WERI-Rb-1 (cell line): ENCODE data around the gene LKAAEAR1.

ENCODE experiments used
- DNase-seq: peaks from one replicate; pipeline ENCODE4 v3.0.0-alpha.2; 2020
- H3K27ac ChIP-seq: fragments of 250-450 bp; sonication (Bioruptor Pico); 2 replicates; pipeline ENCODE4 v1.5.1; 2020; ENCODE audit warnings: mild to moderate bottlenecking, moderate library complexity
- H3K27me3 ChIP-seq: fragments of 250-450 bp; sonication (Bioruptor Pico); 2 replicates; pipeline ENCODE4 v1.5.1; 2021; ENCODE audit warnings: mild to moderate bottlenecking, low read depth, moderate library complexity; ENCODE audit not compliant: insufficient read depth, severe bottlenecking
- H3K36me3 ChIP-seq: fragments of 250-450 bp; sonication (Bioruptor Pico); 2 replicates; pipeline ENCODE4 v1.5.1; 2020; ENCODE audit warnings: mild to moderate bottlenecking, moderate library complexity
- H3K4me3 ChIP-seq: 2 replicates; pipeline ENCODE4 v1.5.1; 2011; ENCODE audit warnings: low read depth, mild to moderate bottlenecking, control low read depth, low read length
- H3K9me3 ChIP-seq: fragments of 250-450 bp; sonication (Bioruptor Pico); 2 replicates; pipeline ENCODE4 v1.5.1; 2021; ENCODE audit warnings: mild to moderate bottlenecking, moderate library complexity; ENCODE audit not compliant: severe bottlenecking
- TF ChIP-seq, protein P1 (sequence below): IDR thresholded peaks from 2 replicates; pipeline ENCODE4 v1.5.1; 2011; ENCODE audit warnings: low read depth, mild to moderate bottlenecking, control low read depth, inconsistent platforms, low read length

The LKAAEAR1 gene

DNA sequence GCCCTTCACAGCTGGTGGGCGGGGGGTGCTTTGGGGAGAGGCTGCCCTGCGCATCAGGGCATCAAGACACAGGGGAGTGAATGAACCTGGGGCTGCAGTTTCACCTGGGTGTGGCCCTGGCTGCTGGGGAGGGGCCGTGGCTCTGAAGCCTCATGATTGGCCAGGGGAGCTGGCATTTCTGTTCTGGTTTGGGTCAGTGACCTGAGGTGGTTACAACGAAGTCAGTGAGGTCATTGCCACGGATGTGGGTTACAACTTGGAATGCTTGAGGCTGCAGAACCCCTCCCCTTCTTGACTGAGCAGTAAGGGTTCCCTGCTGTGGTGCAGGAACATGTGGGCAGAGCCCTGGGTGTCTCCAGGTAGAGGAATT lies 18.2 kb downstream of the LKAAEAR1 start:
- Histone ChIP-seq H3K4me3 (no peak overlapping the region), H3K27me3 (no peaks in the 10 kb centered on the region), H3K9me3 (no peaks in the 10 kb centered on the region), H3K36me3 (no peaks in the 10 kb centered on the region), H3K27ac (no peak overlapping the region)
- no peak for DNase-seq
- TF ChIP-seq, protein P1, sequence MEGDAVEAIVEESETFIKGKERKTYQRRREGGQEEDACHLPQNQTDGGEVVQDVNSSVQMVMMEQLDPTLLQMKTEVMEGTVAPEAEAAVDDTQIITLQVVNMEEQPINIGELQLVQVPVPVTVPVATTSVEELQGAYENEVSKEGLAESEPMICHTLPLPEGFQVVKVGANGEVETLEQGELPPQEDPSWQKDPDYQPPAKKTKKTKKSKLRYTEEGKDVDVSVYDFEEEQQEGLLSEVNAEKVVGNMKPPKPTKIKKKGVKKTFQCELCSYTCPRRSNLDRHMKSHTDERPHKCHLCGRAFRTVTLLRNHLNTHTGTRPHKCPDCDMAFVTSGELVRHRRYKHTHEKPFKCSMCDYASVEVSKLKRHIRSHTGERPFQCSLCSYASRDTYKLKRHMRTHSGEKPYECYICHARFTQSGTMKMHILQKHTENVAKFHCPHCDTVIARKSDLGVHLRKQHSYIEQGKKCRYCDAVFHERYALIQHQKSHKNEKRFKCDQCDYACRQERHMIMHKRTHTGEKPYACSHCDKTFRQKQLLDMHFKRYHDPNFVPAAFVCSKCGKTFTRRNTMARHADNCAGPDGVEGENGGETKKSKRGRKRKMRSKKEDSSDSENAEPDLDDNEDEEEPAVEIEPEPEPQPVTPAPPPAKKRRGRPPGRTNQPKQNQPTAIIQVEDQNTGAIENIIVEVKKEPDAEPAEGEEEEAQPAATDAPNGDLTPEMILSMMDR: no peak

DNA sequence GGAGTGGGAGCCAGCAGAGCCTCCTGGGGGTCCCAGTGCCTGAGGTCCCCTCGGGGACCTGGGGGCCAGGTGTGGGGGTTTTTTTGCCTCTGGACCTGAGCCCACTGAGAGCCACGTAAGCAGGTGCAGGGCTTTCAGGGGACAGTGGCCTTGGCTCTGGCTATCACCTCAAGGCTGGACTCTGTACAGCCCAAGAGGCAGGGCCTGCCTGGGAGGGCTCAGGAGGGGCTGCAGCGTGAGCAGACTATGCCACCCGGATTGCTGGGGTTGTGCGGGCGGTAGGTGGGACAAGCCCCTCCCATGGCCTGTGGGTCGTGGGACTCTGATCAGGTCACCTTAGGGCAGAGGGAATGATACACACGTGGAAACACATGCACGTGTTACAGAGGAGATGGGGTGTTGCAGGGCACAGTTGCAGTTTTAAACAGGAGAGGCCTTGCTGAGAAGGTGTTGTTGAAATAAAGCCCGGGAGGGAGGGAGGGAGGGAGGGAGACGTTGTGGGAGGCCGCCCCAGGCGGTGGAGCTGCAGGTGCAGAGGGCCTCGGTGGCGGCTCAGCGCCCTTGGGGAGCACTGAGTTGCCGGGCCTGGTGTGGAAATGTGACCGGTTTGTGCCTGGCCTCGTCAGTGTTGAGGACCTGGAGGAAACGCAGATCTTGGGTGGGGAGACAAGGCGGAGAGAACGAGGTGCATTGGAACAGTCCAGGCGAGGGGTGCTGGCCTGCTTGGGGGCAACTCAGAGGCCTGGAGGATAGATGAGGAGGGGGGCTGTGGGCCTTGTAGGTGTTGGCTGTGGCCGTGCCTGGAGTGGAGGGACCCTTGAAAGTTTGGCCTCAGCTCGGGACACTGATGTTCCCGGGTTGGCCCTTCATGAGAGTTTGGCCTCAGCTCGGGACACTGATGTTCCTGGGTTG lies 18.9 kb downstream of the LKAAEAR1 start:
- TF ChIP-seq, protein P1: no peak
- DNase-seq: no peak
- no peaks in the 10 kb centered on the region for H3K36me3 ChIP-seq
- H3K4me3 ChIP-seq: no peak overlapping the region
- H3K9me3 ChIP-seq: no peaks in the 10 kb centered on the region
- no peaks in the 10 kb centered on the region for H3K27me3 ChIP-seq
- no peak overlapping the region for H3K27ac ChIP-seq

DNA sequence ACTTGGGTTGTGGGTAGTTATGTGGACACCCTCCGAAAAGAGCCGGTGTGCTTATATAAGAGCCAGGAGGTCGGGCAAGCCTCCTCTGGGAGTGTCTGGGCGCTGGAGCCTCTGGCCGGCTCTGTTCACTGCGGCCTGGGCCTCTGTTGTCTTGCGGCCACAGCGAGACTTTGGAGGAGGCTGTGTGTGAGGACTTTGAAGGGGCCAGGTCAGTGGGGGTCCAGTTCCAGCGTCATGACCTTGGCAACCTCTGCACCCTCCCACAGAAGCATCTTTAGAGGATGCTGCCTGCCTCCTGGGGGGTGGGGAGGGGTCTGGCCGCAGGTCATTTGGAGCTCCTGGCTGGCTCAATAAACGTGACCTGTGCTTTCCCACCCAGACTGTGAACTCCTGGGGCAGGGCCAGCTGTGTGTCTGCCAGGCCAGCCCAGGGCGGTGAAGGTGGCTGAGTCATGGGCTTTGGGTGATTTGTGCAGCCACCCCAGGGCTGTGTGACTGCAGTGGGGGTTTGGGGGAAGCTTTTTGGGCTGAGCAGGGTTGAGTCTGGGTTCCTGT lies 20.0 kb downstream of the LKAAEAR1 start:
- no peak overlapping the region for H3K27ac ChIP-seq
- H3K27me3 ChIP-seq: no peaks in the 10 kb centered on the region
- no peak for DNase-seq
- no peak overlapping the region for H3K4me3 ChIP-seq
- no peaks in the 10 kb centered on the region for H3K9me3 ChIP-seq
- TF ChIP-seq, protein P1: no peak
- no peaks in the 10 kb centered on the region for H3K36me3 ChIP-seq

DNA sequence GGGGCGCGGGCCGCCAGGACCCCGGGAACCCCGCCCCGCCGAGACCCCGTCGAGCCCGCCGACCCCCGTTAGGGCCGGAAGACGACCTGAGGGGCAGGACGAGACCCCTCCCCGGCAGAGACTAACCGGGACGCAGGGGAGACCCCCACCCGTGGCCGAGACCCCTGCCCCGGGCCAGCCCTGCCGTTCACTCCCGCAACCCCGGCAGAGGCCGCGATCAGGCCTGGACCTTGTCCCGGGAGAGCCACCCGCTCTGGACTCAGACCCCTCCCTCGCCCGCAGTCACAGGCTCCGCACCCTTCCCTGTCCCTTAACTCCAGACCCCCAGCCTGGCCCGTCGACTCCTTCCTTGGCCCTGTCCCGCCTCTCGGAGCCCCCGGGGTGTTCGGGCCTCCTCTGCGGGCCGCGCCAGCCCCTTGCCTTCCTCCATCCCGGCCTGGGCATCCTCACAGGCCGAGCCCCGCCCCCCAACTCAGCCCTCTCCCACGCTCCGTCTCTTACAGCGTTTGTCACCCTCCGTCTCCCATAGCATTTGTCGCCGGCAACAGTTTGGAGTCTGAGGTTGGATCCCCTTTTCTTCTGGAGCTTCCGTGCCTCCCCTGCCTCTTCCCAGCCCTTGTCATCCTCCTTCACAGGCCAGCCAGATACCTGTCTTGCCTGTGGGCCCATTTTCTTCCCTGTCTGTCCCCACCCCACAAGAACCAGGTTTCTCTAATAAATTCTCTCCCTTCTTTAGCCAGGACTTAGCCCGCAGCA lies 20.6 kb downstream of the LKAAEAR1 start:
- H3K27ac ChIP-seq: peak overlapping the region; percentile 50
- TF ChIP-seq, protein P1: no peak

DNA sequence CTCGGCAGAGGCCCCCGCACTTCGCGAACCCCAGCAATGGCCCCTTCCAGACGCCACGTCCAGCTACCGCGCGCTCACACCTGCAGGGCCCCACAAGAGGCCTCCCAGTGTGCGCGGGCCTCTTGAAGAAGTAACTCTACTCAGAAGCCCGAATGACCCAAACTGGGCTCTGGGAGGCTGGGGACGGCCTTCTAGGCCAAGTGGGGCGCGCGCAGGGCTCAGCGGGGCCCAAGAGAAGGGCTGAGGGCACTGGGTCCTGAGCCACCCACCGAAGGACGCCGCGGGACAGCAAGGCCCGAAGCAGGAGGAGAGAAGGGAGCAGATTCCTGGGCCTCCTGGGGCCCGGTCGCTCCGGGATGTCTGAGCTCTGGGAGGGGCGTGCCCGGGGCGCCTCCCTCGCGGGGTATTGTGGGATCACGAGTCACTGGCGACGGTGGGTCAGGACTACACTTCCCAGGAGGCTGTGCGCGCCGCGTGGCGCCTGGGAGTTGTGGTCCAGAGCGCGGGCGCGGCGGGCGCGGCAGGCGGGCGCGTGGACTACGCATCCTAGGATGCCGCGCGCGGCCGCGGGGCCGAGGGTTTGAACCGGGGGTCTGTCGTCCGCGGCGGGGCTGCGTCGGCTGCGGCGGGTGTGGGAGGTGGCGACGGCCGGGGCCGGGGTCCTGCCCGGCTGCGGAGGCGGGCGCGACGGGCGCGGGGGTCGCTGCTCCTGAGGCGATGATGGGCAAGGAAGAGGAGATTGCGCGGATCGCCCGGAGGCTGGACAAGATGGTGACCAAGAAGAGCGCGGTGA lies 21.4 kb downstream of the LKAAEAR1 start, which contains the start of gene TCEA2:
Gene TCEA2, plus strand, starts transcription at position 603 of the 793 bp plus-strand sequence. Its CDS starts 115 bp downstream, at position 718.
- H3K9me3 ChIP-seq: no peaks in the 10 kb centered on the region
- no peaks in the 10 kb centered on the region for H3K27me3 ChIP-seq
- DNase-seq: peak; percentile 93
- no peaks in the 10 kb centered on the region for H3K36me3 ChIP-seq
- peak within 1 kb of the TSS; percentile 69 for H3K27ac ChIP-seq
- TF ChIP-seq, protein P1: no peak
- H3K4me3 ChIP-seq: peak within 1 kb of the TSS; percentile 65

More for the DNA sequence above, 20.6 kb downstream of the LKAAEAR1 start:
- no peak for DNase-seq
- Histone ChIP-seq H3K27me3 (no peaks in the 10 kb centered on the region), H3K9me3 (no peaks in the 10 kb centered on the region), H3K4me3 (peak overlapping the region; percentile 65), H3K36me3 (no peaks in the 10 kb centered on the region)
